SK-N-SH (cell line): ENCODE results near the gene PPP1R8. TPM values are rescaled to one million over a fixed set of nuclear protein-coding genes. Genes with fewer than 3 reads are reported as not detected.

Experiments
- CTCF ChIA-PET: fragments of 300-600, 350-600 bp; formaldehyde crosslinking; extraction: SDS; loops from one replicate; lab custom pipeline; 2021; lab: Yijun Ruan, JAX
- POLR2A ChIA-PET: fragments of 350-600 bp; sonication (Branson Sonifier 250); formaldehyde crosslinking; extraction: SDS; loops from one replicate; lab custom pipeline; 2020; ENCODE audit warnings: antibody characterized with exemption, inconsistent platforms; lab: Yijun Ruan, JAX
- DNase-seq: peaks from one replicate; pipeline ENCODE4 v3.0.0; 2012
- H2AFZ ChIP-seq: fragments of 200-600 bp; sonication (generic); 2 replicates; pipeline ENCODE4 v1.8.1; 2016; ENCODE audit warnings: antibody characterized with exemption, mild to moderate bottlenecking, low read depth
- H3F3A ChIP-seq: fragments of 200-600 bp; sonication (generic); replicated peaks from 2 replicates; pipeline ENCODE3; 2016; ENCODE audit warnings: antibody characterized with exemption, mild to moderate bottlenecking; ENCODE audit not compliant: insufficient read depth
- H3K27ac ChIP-seq, 2 experiments: fragments of 200-500 bp in 1 of 2; fragments of 200-600 bp in 1 of 2; sonication (Bioruptor generic) in 1 of 2; sonication (generic), shearing (Covaris generic) in 1 of 2; 2 replicates each; pipeline versions ENCODE4 v1.5.1 to v1.6.1; 2014 to 2016; ENCODE audit warnings: low read depth in 2 of 2, inconsistent platforms in 1 of 2, low read length in 1 of 2, mild to moderate bottlenecking in 1 of 2, mixed read lengths in 1 of 2
- H3K27me3 ChIP-seq: fragments of 200-600 bp; sonication (generic), shearing (Covaris generic); 2 replicates; pipeline ENCODE4 v1.6.1; 2016; ENCODE audit warnings: mixed run types; ENCODE audit not compliant: insufficient read depth
- H3K36me3 ChIP-seq, 2 experiments: fragments of 200-500 bp in 1 of 2; fragments of 200-600 bp in 1 of 2; sonication (Bioruptor generic) in 1 of 2; sonication (generic) in 1 of 2; replicated peaks in 1 of 2; 2 replicates each; pipeline versions ENCODE3 to v1.5.1; 2014 to 2016; ENCODE audit warnings: low read length in 1 of 2, mild to moderate bottlenecking in 1 of 2; ENCODE audit not compliant: insufficient read depth in 2 of 2, control insufficient read depth in 1 of 2
- H3K4me1 ChIP-seq, 2 experiments: fragments of 200-500 bp in 1 of 2; fragments of 200-600 bp in 1 of 2; sonication (Bioruptor generic) in 1 of 2; sonication (generic), shearing (Covaris generic) in 1 of 2; 2 replicates each; pipeline versions ENCODE4 v1.5.1 to v1.6.1; 2014 to 2016; ENCODE audit warnings: low read depth in 1 of 2, low read length in 1 of 2, mixed run types in 1 of 2; ENCODE audit not compliant: insufficient read depth in 2 of 2, control insufficient read depth in 1 of 2
- H3K4me2 ChIP-seq: fragments of 200-600 bp; sonication (generic), shearing (Covaris generic); 2 replicates; pipeline ENCODE4 v1.6.1; 2017; ENCODE audit warnings: mixed run types
- H3K4me3 ChIP-seq, 2 experiments: fragments of 200-500 bp in 1 of 2; fragments of 200-600 bp in 1 of 2; sonication (Bioruptor generic) in 1 of 2; sonication (generic), shearing (Covaris generic) in 1 of 2; 2 replicates each; pipeline versions ENCODE4 v1.5.1 to v1.8.1; 2014 to 2016; ENCODE audit warnings: low read depth in 2 of 2, inconsistent platforms in 1 of 2, low read length in 1 of 2, mild to moderate bottlenecking in 1 of 2, mixed read lengths in 1 of 2, moderate library complexity in 1 of 2
- H3K79me2 ChIP-seq: fragments of 200-600 bp; sonication (generic); 2 replicates; pipeline ENCODE4 v1.8.1; 2017; ENCODE audit warnings: mild to moderate bottlenecking; ENCODE audit not compliant: insufficient read depth
- H3K9ac ChIP-seq: fragments of 200-600 bp; sonication (generic); 2 replicates; pipeline ENCODE4 v1.6.1; 2017; ENCODE audit warnings: mixed run types
- H3K9me2 ChIP-seq: fragments of 200-600 bp; sonication (generic); 2 replicates; pipeline ENCODE4 v1.6.1; 2017; ENCODE audit warnings: mixed run types
- H3K9me3 ChIP-seq: fragments of 200-600 bp; sonication (generic); 2 replicates; pipeline ENCODE4 v1.6.1; 2017; ENCODE audit warnings: mixed run types, mild to moderate bottlenecking, moderate library complexity
- H4K20me1 ChIP-seq: fragments of 200-600 bp; sonication (generic); 2 replicates; pipeline ENCODE4 v1.6.1; 2017; ENCODE audit warnings: mild to moderate bottlenecking, mixed run types; ENCODE audit not compliant: insufficient read depth
- CHD2 ChIP-seq: fragments of 150-350 bp; IDR thresholded peaks from 2 replicates; pipeline ENCODE4 v1.6.1; 2018; ENCODE audit warnings: low read length; ENCODE audit not compliant: partially characterized antibody
- ELF1 ChIP-seq: IDR thresholded peaks from 2 replicates; pipeline ENCODE4 v1.4.0; 2012
- EZH2phosphoT487 ChIP-seq: fragments of 200-600 bp; sonication (generic); IDR thresholded peaks from 2 replicates; pipeline ENCODE4 v1.6.1; 2017; ENCODE audit warnings: low read depth, mixed run types, mild to moderate bottlenecking, antibody characterized with exemption, moderate library complexity, borderline replicate concordance
- FOXJ3 ChIP-seq: sonication (generic); formaldehyde crosslinking; IDR thresholded peaks from 2 replicates; pipeline ENCODE4 v1.5.1; 2020; ENCODE audit warnings: mild to moderate bottlenecking, missing genetic modification reagents
- FOXM1 ChIP-seq: IDR thresholded peaks from 2 replicates; pipeline ENCODE4 v1.4.0; 2012; ENCODE audit warnings: low read depth, mild to moderate bottlenecking
- GABPA ChIP-seq: IDR thresholded peaks from 2 replicates; pipeline ENCODE4 v1.4.0; 2012; ENCODE audit warnings: low read depth, mild to moderate bottlenecking
- JUND ChIP-seq: IDR thresholded peaks from 2 replicates; pipeline ENCODE4 v1.4.0; 2012
- NFIC ChIP-seq: IDR thresholded peaks from 2 replicates; pipeline ENCODE4 v1.4.0; 2012; ENCODE audit warnings: borderline replicate concordance
- PBX3 ChIP-seq: IDR thresholded peaks from 2 replicates; pipeline ENCODE4; 2012
- RCOR1 ChIP-seq: fragments of 150-350 bp; IDR thresholded peaks from 2 replicates; pipeline ENCODE4 v1.6.1; 2017; ENCODE audit warnings: antibody characterized with exemption, low read length
- REST ChIP-seq: IDR thresholded peaks from 2 replicates; pipeline ENCODE4 v1.6.1; 2012; ENCODE audit warnings: mild to moderate bottlenecking, low read depth, low read length, moderate library complexity
- RXRA ChIP-seq: IDR thresholded peaks from 2 replicates; pipeline ENCODE4 v1.4.0; 2012; ENCODE audit warnings: low read depth, mild to moderate bottlenecking, borderline replicate concordance
- SIN3A ChIP-seq: IDR thresholded peaks from 2 replicates; pipeline ENCODE4 v1.6.1; 2012; ENCODE audit warnings: low read depth, mild to moderate bottlenecking, low read length, moderate library complexity, borderline replicate concordance
- TAF1 ChIP-seq: IDR thresholded peaks from 2 replicates; pipeline ENCODE4 v1.6.1; 2012; ENCODE audit warnings: low read depth, mild to moderate bottlenecking, low read length, moderate library complexity, borderline replicate concordance
- TCF12 ChIP-seq: IDR thresholded peaks from 2 replicates; pipeline ENCODE4 v1.4.0; 2012
- USF1 ChIP-seq: IDR thresholded peaks from 2 replicates; pipeline ENCODE4 v1.4.0; 2012; ENCODE audit warnings: low read depth, borderline replicate concordance
- USF2 ChIP-seq: fragments of 150-350 bp; IDR thresholded peaks from 2 replicates; pipeline ENCODE4 v1.6.1; 2017; ENCODE audit warnings: antibody characterized with exemption, low read length, low read depth, borderline replicate concordance
- ZBTB33 ChIP-seq: IDR thresholded peaks from 2 replicates; pipeline ENCODE4 v1.4.0; 2012; ENCODE audit warnings: low read depth, borderline replicate concordance
- WGBS: methylation state at CpG from one replicate; pipeline ENCODE4 v1.1.6; 2017; ENCODE audit warnings: low lambda C conversion rate; 5-methylcytosine and 5-hydroxymethylcytosine counted together
- polyA plus RNA-seq, 3 experiments: library from polyadenylated mRNA; depleted of rRNA; stranded (reverse); fragments of >200 nt; gene quantifications; 2 replicates each; pipeline ENCODE4 v1.2.3, GENCODE V29; 2012

The PPP1R8 gene
- polyA plus RNA-seq, 1 of the 3 experiments (the other 2 are of a cell fraction), result 41.8 TPM

- peak; percentile 73 for TF ChIP-seq REST
- no peak for TF ChIP-seq EZH2phosphoT487
- TF ChIP-seq ELF1, result peak; percentile 55
- TF ChIP-seq PBX3, result peak; percentile 26; the same call in 1 of the 2 replicates
- peak; percentile 100 for TF ChIP-seq TAF1
- TF ChIP-seq RXRA, result no peak
- 0 out of 2 replicates have a peak, but pooled peaks have one; percentile 44 for TF ChIP-seq SIN3A
- TF ChIP-seq USF2, result no peak
These were observed at the start of gene PPP1R8 (continued) for GRCh38 chr1:27830621-27831440.

GRCh38 chr1:27782950-27783349 is 47.6 kb upstream of the PPP1R8 start:
- Histone ChIP-seq H3K4me1 (peaks cover 3 to 5% of the 10 kb centered on the region in 2 experiments; a peak in 2 of 4 replicates), H3K4me2 (no peak overlapping the region), H3K9ac (no peak overlapping the region), H3K27me3 (no peaks in the 10 kb centered on the region), H3K36me3 (no peaks in the 10 kb centered on the region), H3K4me3 (no peak overlapping the region), H2AFZ (no peak overlapping the region), H4K20me1 (no peaks in the 10 kb centered on the region), H3K9me2 (no peaks in the 10 kb centered on the region), H3K79me2 (peaks cover 75% of the 10 kb centered on the region), H3K27ac (no peak overlapping the region), H3K9me3 (no peaks in the 10 kb centered on the region), H3F3A (peaks cover 7% of the 10 kb centered on the region)
- ChIA-PET POLR2A (no interaction called here), CTCF (interaction anchor here (1.7 kb wide), 1 partner anchor 20 kb away, joined by 3 read pairs; no protein-coding TSS in a partner anchor)
- 92% methylated on average over 3 of the region's 3 CpGs for WGBS
- no peak for DNase-seq
- no peak for TF ChIP-seq USF2
- no peak for TF ChIP-seq CHD2
- no peak for TF ChIP-seq FOXJ3 (CRISPR knock-in tag)
- no peak for TF ChIP-seq JUND
- no peak for TF ChIP-seq FOXM1
- no peak for TF ChIP-seq ZBTB33
- TF ChIP-seq USF1, result no peak
- TF ChIP-seq TCF12, result no peak
- TF ChIP-seq RCOR1, result no peak
- TF ChIP-seq GABPA, result no peak
- no peak for TF ChIP-seq NFIC
- TF ChIP-seq RXRA, result no peak
